GM21390 (cell line): ENCODE measurements around the gene CLDND1.

Experiments used
- ATAC-seq: cut with Tn5 transposase; IDR thresholded peaks from one replicate; pipeline ENCODE4 v1.9.1; 2021; ENCODE audit not compliant: unreplicated experiment

The CLDND1 gene

DNA sequence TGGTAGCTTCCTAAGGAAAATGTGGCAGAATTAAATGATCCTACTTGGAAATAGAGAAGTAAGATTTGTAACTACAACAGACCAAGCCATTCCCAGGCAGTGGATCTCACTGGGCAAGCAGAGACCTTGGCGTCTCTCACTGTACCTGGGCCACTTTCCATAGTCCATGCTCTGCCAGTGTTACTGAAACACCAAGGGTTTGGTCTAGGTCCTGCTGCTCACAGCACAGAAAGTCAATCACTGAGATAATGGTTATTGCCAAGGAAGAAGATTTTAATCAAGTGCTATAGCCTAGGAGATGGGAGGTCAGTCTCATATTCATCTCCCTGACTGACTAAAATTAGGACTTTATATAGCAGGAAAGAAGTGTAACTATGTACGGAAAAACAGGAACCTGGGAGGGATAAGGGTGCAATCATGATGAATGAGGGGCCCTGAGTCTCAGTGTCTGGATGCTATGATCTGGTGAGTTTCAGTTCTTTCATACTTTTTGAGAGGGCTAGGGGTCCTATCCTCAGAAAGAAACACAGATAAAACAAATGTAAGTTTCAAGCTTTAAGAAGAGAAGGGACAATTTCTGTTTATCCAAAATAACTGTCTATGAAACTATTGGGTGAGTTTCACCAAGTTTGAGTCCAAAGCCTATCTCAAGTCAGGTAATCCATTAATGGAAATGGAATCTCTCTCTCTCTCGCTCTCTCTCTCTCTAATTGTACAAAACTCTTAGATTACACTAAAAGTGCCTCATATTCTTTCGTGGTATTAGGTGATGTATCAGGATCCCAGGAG lies 29.7 kb upstream of the CLDND1 start:
- no peak for ATAC-seq

DNA sequence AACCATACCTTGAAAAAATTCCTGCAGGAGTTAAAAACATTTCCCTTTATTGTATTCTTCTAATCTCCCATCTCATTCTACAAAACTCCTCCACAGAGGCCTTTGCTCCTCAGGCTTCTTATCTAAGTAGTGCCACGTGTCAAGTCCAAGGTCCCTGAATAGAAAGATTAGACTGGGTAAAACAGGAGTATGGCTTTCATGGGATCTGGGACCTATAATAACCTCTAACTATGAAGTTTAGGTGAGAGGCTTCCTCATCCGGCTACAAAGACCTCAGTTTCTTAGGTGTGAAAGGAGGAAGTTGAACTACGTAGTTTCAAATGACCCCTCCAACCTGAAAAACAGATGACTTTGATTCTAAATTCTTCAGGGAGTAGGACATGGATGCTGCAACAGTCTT lies 29.1 kb upstream of the CLDND1 start:
- no peak for ATAC-seq

DNA sequence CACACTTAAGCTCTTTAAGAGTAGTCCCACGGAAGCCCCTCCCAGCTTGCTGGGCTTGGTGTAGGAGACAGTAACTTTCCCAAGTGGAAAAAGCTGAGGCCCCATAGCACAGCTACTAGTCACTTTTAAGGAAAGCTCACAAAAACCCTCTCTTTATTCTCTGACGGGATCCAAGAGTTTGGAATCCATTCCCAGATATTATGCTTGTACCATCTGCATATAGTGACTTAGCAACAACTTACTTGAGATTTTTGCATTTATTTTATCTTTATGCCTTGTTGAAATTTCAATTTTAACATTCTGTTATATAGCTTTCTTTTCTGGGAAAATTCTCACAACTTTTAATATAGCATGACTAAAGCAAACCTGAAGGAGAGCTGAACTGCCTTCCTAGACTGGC lies 28.5 kb upstream of the CLDND1 start:
- ATAC-seq: no peak

DNA sequence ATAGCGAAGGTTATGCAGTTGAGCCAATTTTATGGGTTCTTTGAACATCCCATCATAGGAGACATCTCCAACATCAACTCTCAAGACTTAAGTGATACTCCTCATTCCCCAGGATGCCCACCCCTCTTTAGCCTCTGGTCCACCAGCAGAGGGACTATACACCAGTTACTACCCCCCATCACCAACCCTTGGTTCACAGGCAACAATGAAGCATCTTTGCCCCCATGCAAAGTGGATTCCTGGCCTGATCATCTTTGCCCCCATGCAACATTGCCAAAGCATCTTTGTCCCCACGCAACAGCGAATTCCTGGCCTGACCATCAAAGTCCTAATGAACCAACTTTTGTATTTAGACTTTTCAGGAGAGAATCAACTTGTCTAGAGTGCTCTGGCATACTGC lies 28.1 kb upstream of the CLDND1 start:
- no peak for ATAC-seq

DNA sequence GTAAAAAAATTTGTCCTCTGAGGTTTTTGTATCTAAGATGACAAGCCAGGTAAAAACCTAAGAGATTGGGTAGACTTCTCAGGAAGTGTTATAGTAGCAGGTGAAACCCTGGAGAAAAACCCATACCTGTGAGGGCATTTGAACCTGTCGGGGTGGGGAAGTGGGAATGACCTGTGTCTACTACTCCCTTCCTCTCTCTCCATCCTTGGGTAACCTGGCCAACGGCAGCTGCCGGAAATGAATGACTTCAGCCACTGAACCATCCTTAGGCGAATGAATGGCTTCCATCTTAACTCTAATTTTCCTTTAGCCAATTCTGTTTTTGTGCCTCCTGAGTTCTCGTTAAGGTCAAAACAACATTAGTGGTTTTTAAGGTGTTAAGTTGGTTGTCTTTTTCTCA lies 25.8 kb upstream of the CLDND1 start:
- no peak for ATAC-seq

DNA sequence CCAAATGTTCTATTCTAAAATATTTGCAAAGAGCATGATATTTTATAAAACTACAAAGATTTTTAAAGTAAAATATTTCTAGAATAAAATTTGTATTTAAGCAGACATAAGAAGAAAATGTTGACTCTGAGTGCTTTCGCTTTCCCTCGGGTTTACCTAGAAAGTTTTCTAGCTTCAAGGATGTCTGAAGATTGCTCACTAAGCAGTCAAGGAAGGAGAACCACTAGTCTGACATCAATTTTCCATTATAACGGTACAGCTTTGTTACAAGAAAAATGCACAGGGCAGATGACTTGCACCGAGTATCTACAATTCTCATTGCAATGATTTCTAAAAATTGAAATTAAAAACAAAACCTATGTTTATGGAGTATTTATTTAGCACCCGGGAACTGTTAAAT lies 23.2 kb upstream of the CLDND1 start:
- peak; percentile 45 for ATAC-seq

DNA sequence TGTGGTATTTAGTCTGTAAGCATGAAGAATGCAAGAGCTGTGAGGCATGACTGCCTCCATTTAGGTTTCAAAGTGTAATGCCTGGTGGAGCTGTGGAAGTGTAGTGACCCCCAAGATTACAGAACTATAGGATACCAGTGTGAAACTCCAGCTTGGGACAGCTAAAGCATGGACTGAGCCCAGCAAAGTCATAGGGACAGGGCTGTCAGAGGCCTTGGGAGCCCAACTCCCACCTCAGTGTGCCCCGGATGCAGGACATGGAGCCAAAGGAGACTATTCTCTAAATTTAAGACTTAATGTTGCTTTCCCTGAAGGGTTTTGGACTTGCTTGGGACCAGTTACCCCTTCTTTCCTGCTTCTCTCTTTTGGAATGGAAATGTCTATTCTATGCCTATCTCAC lies 19.9 kb upstream of the CLDND1 start:
- ATAC-seq: no peak

DNA sequence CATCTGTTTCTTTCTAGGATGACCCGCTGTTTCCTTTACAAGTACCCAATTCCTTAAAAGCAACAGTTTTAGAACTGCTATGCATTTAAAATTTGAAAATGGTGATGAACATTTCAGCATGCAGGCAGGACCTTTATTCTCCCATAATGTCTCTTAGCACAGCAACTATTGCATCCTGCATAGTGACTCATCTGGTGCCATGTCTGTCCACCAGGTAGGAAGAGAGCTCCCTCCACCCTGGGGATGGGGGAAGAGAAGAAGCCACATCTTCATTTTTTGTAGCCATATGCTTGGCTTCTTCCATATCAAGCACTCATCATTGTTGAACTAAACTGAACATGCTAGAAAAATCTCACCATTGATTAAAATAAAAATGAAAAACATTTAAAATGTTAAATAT lies 19.0 kb upstream of the CLDND1 start:
- no peak for ATAC-seq

DNA sequence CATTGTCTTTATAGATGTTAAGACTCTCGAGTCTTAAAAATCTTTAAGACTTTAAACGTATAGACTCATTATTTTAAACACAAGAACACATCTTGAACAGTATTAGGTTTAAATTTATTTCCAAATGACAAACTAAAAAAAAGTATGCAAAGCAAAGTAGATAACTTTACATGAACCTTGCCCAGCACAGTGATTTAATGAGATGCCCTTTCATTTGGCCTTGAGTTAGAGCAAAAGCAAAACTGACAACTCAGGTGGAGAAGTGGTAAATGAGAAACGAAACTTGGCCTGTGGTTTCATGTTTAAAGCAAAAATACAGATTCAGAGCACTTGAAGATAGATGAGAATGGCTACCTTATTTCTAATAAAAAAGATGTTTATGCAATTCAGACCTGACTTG lies 17.6 kb upstream of the CLDND1 start:
- peak; percentile 46 for ATAC-seq

DNA sequence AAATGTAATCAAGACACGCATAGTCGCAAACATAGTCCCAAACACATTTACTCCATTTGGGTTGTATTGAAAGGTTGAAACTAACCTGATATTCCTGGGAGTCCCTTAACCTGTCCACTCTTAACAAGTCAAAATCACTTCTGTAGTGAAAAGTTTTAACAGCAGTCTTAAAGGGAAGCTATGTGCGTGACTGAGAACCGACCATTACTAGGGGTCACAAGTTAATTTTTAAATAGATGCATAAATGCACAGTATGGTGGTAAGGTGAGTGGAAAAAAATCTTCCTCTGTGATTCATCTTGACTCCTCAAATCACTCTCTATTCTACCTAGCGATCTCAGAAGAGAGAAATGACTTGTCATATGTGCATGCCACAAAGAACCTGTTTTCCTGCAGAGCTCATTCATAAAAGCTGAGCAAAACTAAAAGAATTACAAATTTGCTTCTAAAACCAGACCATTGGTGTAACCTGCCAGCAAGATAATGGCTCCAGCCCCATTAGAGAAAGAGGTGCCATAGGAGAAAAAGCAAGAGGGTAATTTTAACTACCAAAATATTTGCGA lies 13.8 kb upstream of the CLDND1 start:
- peak; percentile 66 for ATAC-seq

DNA sequence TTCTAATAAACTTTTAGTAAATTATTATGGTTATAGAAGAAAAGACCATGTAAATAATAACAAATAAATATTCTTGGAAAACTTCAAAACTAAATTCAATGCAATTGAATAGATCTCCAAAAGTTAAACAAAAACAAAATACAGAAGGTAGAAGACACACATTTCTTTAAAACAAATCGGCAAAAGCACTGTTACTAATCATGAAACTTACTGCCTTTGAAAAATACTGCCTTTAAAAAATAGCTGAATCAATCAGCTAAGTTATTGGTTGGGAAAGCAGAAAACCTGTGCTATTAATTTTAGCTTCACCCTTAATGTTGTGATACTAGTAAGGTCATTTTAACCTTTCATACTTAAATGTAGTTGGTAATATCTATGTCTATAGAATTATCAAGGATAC lies 12.0 kb upstream of the CLDND1 start:
- no peak for ATAC-seq

DNA sequence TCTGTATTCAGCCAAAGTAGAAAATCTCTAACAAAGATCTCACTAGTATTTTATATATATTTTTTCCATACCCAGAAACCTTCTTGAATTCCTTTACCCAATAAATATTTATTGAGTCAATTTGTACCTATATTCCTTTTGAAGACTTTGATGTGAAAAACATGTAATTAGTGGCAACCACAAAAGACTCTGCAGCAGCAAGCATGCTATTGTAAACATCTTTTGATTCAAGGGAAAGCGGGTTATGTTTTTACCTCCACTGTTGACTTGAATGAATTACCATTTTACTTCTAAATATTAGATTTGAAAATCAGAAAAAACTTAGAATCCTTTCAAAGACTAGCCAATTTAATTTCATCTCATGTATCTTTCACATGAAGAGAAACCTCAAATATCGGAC lies 11.5 kb upstream of the CLDND1 start:
- no peak for ATAC-seq

DNA sequence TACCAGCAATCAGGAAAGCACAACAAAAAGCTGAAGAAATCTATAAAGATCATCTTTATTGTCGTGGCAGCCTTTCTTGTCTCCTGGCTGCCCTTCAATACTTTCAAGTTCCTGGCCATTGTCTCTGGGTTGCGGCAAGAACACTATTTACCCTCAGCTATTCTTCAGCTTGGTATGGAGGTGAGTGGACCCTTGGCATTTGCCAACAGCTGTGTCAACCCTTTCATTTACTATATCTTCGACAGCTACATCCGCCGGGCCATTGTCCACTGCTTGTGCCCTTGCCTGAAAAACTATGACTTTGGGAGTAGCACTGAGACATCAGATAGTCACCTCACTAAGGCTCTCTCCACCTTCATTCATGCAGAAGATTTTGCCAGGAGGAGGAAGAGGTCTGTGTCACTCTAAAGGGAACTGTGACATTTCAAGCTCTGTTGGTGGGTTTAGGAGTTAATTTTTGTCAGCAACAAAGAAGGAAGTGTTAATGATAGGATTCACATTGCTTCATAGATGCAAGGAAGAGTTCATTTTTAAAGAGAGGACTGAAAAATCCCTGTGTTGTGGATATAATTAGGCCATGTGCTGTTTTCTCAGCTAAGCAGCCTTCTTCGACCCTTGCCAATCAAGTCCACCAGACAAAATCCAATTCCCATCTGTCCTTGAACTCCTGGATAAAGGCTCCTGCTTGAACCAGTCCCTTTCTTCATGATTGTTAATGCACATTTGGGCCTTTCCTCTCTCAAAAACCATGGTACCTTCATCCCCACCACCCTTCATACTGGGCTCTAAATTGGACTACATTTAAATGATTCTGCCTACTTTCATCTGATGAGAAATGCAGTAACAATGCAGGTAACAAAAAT lies 10.2 kb upstream of the CLDND1 start:
- no peak for ATAC-seq

DNA sequence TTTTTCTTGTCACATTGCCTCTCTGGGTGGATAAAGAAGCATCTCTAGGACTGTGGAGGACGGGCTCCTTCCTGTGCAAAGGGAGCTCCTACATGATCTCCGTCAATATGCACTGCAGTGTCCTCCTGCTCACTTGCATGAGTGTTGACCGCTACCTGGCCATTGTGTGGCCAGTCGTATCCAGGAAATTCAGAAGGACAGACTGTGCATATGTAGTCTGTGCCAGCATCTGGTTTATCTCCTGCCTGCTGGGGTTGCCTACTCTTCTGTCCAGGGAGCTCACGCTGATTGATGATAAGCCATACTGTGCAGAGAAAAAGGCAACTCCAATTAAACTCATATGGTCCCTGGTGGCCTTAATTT lies 9.6 kb upstream of the CLDND1 start:
- no peak for ATAC-seq

DNA sequence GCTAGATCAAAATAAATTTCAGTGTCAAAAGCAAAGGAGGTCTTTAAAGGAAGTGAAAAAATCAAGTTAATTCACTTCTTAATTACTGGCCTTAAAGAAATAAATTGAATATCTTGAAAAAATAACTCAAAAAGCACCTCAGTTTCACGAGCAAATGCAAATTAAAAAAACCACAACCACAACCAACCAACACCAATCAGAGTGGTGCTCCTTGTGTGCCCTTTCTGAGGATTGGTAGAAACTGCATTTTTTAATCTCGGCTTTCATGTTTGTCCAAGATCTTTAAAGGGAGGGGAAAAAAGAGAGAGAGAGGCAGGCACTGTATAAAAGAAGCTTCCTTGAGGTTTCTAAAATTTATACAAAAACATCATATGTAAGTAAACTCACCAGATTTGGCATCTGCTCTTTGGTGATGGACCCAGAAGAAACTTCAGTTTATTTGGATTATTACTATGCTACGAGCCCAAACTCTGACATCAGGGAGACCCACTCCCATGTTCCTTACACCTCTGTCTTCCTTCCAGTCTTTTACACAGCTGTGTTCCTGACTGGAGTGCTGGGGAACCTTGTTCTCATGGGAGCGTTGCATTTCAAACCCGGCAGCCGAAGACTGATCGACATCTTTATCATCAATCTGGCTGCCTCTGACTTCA lies 9.0 kb upstream of the CLDND1 start, which contains the start of gene GPR15:
TSS of gene GPR15 (plus strand) at position 357 of the 653 bp plus-strand sequence. CDS start at position 413, 56 bp downstream.
- peak; percentile 30 for ATAC-seq

DNA sequence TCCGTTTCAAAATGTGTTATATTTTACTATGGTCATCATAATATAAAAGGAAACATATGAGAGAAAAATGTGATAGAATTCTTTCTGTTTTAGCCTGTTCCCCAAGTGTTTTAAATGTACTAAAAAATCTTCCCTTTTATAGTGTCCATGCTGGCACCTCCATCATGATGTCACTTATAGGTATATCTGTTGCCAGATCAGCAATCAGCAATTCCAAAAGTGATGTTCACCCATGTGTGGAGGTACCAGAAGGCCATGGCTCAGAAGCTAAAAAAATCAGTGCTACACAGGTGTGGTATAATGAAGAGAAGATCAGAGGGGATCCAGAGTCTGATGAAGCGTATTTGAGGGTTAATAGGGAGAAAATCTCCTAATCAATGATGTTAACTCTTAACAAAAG lies 8.0 kb upstream of the CLDND1 start:
- ATAC-seq: no peak

DNA sequence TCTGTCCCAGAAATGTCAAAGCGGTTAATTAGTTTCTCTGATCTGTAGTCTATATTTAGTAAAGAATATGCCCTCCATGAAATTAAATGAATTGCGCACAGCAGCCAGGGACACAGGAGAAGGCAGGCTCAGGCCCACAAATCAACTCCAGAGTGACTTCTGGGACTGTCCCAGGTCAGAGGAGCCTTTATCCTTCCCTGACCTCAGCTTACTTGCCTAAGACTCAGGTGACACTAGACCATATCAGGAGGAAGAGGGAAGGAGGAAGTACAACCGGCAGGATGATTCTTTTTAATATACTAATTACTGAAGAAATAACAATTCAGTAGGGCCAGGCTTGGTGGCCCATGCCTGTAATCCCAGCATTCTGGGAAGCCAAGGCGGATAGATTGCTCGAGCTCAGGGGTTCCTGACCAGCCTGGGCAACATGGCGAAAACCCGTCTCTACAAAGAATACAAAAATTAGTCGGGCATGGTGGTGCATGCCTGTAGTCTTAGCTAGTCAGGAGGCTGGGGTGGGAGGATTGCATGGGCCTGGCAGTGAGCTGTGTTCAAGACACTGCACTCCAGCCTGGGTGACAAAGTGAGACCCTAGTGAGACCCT lies 7.3 kb upstream of the CLDND1 start:
- ATAC-seq: no peak

DNA sequence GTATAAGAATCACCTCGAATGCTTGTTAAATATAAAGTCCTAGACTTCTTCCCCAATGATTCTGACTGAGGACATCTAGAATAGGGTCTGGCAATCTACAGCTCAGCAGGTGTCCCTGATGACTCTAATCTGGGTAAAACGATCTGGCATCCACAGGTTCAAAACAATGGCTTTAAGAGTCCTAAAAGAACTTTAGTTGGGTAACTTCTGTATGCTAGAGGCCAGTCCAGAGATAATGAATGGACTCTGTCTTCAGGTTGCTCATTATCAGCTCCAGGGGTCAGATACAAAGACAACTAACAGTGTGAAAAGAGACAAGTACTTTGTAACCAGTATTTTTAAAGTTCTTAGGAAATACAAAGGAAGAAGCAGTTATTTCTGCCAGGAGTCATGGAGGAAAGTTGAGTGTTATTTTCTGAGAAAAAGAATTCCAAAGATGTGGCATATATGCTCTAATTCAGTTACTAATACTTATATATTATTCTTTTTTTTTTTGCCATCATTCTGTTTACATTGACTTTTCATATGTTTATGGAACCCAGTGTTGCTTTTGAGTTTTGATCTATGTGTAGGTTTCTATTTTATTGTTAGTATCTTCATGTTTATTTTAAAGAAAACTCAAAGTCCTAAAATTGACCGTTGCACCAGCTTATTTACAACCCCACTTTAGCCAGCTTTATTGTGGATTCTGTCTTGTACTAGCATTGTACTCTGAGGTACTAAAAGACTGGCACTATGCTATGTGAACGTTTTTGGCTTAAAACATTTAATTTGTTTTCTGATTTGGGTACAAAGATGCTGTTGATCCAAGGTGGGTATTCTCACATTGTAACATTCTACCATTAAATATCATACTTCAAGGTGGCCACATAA lies 6.0 kb upstream of the CLDND1 start:
- no peak for ATAC-seq

DNA sequence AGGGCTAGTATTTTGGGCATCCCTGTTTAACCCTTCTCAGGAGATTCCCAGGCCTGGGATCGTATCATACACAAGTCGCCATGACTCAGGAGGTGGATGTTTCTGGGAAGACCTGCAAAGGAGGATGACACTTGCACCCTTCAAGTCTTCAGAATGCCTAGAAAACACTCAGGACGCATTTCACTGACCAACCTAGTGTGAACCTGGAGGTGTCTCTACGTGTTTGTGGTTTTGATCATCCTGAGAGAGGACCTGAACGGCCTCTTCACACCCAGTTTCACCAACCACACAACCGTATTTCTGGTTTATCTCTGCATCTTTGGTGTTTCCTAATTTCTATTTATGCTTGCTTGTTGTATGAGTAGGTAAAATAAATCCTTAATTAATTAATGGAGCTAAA lies 2.8 kb upstream of the CLDND1 start:
- ATAC-seq: no peak

DNA sequence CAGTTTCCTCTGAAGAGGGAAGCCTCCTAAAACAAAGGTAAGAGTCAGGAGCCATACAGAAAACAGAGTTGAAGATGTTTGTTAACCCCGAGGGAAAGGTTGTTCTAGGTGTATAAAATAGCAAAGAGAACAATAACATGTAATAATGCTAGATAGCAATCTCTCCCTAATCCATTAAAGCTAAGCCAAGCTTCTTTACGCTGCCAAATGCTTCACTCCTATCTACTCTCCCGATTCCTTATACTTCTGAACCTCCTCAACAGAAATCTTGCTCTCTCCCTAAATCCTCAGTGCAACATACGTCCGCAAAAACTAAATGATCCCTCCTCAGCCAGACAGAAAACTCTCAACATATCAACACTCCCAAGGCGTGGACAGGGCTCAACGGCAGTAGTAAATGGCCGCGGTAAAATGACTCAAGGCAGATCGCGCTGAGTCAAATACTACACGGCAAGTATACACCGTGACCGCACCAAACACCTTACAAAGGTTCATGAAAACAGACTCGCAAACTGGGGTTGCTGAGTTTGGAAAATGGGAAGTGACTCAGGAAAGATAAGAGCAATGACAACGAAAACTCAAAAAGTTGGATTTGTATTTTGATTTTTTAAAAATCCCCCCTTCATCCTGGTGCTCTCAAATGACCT lies 682 bp downstream of the CLDND1 start:
- peak; percentile 41 for ATAC-seq
